Tibial nerve (tissue), 4 donors: ENCODE results near the gene TUBB1. TPM values are rescaled to one million over a fixed set of nuclear protein-coding genes. Genes with fewer than 3 reads are reported as not detected.

ENCODE experiments used
- DNase-seq, 2 donors: peaks; one replicate each; pipeline ENCODE4 v3.0.0-alpha.2; 2019; ENCODE audit warnings: low spot score in 2 of 2
- H3K27ac ChIP-seq, 4 donors: fragments of 200-600 bp; sonication (generic) in 3 of 4; one replicate each; pipeline ENCODE4 v1.5.1; 2017 to 2019; ENCODE audit warnings: mild to moderate bottlenecking in 1 of 4
- H3K27me3 ChIP-seq, 2 donors: fragments of 200-600 bp; sonication (generic) in 1 of 2; one replicate each; pipeline versions ENCODE4 v1.5.1 to v1.6.0; 2017 to 2019
- H3K36me3 ChIP-seq, 3 donors: fragments of 200-600 bp; sonication (generic); one replicate each; pipeline ENCODE4 v1.5.1; 2018 to 2019
- H3K4me1 ChIP-seq, 4 donors: fragments of 200-600 bp; sonication (generic) in 3 of 4; one replicate each; pipeline ENCODE4 v1.5.1; 2017 to 2019
- H3K4me3 ChIP-seq, 4 donors: fragments of 200-600 bp; sonication (generic) in 3 of 4; one replicate each; pipeline ENCODE4 v1.5.1; 2017 to 2019; ENCODE audit warnings: mild to moderate bottlenecking in 1 of 4, moderate library complexity in 1 of 4
- H3K9me3 ChIP-seq, 4 donors: fragments of 200-600 bp; sonication (generic) in 3 of 4; one replicate each; pipeline ENCODE4 v1.5.1; 2017 to 2019
- EP300 ChIP-seq, 2 donors: sonication (generic); formaldehyde crosslinking; IDR thresholded peaks; one replicate each; pipeline ENCODE4 v1.6.1; 2017; ENCODE audit warnings: antibody characterized with exemption in 2 of 2, mild to moderate bottlenecking in 1 of 2
- POLR2A ChIP-seq, 2 donors: fragments of 450-650 bp; IDR thresholded peaks; one replicate each; pipeline ENCODE4 v1.6.1; 2017; ENCODE audit warnings: antibody characterized with exemption in 2 of 2, mild to moderate bottlenecking in 2 of 2, moderate library complexity in 2 of 2
- WGBS, 2 donors: methylation state at CpG; one replicate each; pipeline ENCODE4 v1.1.5; 2018; 5-methylcytosine and 5-hydroxymethylcytosine counted together
- total RNA-seq, 4 donors: library from RNA; depleted of rRNA; stranded (reverse); fragments of >200 nt; gene quantifications; one replicate each; pipeline ENCODE4 v1.1.0, GENCODE V29; 2016
- TF ChIP-seq, protein P1 (sequence below), 5 experiments: fragments of 200-600 bp in 3 of 5; fragments of 450-650 bp in 2 of 5; sonication (generic) in 3 of 5; IDR thresholded peaks; one replicate each; pipeline ENCODE4 v1.5.1; 2016 to 2019; ENCODE audit warnings: antibody characterized with exemption in 5 of 5, mild to moderate bottlenecking in 3 of 5, moderate library complexity in 2 of 5

TUBB1 gene
- total RNA-seq, 4 donors from 2014 or later, result 0.21 to 0.60 (median 0.59) TPM; not detected in 1

DNA sequence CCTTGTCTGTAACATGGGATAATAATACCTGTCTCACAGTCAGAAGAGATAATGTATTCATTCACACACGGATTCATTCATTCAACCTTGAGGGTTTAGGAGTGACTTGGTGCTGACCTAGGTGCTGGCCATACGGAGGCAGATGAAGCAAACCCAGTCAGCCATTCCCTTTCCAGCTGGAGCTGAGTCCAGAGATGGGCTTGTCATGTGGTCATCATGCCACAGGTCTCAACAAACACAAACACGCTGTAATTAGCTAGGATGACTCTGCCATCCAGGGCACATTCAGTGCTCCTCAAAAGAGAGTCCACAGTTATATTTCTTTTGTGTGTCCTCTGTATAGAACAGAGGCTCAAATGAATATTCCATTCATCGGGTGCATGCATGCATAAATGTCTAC is 42.9 kb downstream of the TUBB1 start:
- Histone ChIP-seq H3K27ac (no peak overlapping the region), H3K27me3 (no peaks in the 10 kb centered on the region), H3K4me1 (peaks cover 0 to 7% (median 0%) of the 10 kb centered on the region in 4 donors), H3K36me3 (no peaks in the 10 kb centered on the region), H3K9me3 (no peaks in the 10 kb centered on the region), H3K4me3 (no peak overlapping the region)
- TF ChIP-seq EP300 (IDR thresholded peaks at IDR 0.05), result no peak
- TF ChIP-seq, protein P1, sequence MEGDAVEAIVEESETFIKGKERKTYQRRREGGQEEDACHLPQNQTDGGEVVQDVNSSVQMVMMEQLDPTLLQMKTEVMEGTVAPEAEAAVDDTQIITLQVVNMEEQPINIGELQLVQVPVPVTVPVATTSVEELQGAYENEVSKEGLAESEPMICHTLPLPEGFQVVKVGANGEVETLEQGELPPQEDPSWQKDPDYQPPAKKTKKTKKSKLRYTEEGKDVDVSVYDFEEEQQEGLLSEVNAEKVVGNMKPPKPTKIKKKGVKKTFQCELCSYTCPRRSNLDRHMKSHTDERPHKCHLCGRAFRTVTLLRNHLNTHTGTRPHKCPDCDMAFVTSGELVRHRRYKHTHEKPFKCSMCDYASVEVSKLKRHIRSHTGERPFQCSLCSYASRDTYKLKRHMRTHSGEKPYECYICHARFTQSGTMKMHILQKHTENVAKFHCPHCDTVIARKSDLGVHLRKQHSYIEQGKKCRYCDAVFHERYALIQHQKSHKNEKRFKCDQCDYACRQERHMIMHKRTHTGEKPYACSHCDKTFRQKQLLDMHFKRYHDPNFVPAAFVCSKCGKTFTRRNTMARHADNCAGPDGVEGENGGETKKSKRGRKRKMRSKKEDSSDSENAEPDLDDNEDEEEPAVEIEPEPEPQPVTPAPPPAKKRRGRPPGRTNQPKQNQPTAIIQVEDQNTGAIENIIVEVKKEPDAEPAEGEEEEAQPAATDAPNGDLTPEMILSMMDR (IDR thresholded peaks at IDR 0.05), result no peak
- TF ChIP-seq POLR2A (IDR thresholded peaks at IDR 0.05), result no peak
- no peak for DNase-seq
- 52 to 55% methylated on average over 4 of the region's 4 CpGs for WGBS, 2 donors

DNA sequence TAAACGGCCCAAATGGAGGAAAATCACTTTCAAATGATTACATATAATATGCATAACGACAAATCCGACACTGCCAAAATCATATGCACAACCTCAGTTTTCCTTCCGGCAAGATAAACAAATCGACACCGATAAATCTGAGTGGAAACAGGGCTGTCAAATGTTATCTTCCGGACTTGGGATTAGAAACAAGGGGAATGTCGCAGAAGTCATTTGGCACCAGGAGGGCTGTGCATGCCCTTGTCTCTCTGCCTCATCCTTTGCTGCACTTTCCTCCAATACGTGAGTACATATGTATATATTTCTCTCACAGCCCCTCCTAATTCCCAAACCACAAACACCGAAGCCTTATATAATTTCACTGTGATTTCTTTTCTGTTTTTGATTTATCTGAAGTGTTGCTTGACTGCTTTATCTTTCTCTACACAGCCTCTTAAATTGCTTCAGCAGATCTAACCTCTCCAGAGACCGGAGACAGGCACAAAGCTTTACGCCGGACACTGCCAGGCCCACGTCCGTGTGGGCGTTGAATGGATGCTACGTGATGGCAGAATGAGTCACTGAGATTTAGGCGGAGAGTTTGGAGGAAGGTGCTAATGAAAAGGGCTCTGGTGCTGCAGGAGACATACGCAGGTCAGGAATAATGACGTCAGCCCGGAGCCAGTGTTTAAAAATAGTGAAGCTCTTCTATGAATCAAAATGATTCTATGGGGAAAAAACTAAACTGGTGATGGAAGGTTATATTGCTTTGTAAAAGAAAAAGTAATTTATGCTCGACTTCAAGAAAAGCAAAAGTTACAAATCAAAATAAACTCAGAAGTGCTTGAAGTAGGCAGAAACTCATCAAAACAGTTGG is 44.4 kb downstream of the TUBB1 start:
- H3K27me3 ChIP-seq, result no peaks in the 10 kb centered on the region
- no peak for DNase-seq
- no peak overlapping the region for H3K27ac ChIP-seq
- peaks cover 0 to 7% (median 0%) of the 10 kb centered on the region in 4 donors for H3K4me1 ChIP-seq
- H3K4me3 ChIP-seq, result no peak overlapping the region
- H3K36me3 ChIP-seq, result no peaks in the 10 kb centered on the region
- no peaks in the 10 kb centered on the region for H3K9me3 ChIP-seq
- TF ChIP-seq, protein P1 (IDR thresholded peaks at IDR 0.05), result no peak
- TF ChIP-seq POLR2A (IDR thresholded peaks at IDR 0.05), result no peak
- TF ChIP-seq EP300 (IDR thresholded peaks at IDR 0.05), result no peak
- WGBS, 2 donors, result 40 to 46% methylated on average over 22 of the region's 22 CpGs

DNA sequence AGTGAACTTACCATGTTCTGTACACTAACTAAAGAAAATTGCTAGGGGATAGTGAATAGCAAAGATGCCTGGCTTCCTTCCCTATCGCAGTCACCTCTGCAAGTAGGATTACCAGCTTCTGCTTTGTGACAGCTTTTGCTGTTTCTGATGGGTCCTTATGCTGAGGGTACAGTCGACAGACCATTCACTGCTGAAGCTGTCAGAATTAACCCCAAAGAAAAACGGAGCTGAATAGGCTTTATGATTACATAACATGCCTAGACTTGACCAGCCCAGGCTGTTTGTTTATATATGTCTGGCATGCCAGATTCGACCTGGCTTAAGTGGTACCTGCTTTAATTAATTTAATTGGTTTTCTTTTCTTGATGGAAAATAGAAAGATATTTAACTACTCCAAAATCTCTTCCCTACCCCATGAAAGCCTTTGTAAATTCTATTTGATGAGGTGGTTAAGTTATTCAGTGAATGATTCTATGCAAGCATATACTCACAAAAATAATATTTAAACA is 45.0 kb downstream of the TUBB1 start:
- H3K4me1 ChIP-seq, result peaks cover 0 to 7% (median 0%) of the 10 kb centered on the region in 4 donors
- no peaks in the 10 kb centered on the region for H3K36me3 ChIP-seq
- no peak for DNase-seq
- no peaks in the 10 kb centered on the region for H3K27me3 ChIP-seq
- no peak for TF ChIP-seq EP300 (IDR thresholded peaks at IDR 0.05)
- TF ChIP-seq, protein P1 (IDR thresholded peaks at IDR 0.05), result no peak
- H3K9me3 ChIP-seq, result no peaks in the 10 kb centered on the region
- H3K4me3 ChIP-seq, result no peak overlapping the region
- no peak overlapping the region for H3K27ac ChIP-seq
- 47 to 54% methylated on average over 4 of the region's 4 CpGs for WGBS, 2 donors

DNA sequence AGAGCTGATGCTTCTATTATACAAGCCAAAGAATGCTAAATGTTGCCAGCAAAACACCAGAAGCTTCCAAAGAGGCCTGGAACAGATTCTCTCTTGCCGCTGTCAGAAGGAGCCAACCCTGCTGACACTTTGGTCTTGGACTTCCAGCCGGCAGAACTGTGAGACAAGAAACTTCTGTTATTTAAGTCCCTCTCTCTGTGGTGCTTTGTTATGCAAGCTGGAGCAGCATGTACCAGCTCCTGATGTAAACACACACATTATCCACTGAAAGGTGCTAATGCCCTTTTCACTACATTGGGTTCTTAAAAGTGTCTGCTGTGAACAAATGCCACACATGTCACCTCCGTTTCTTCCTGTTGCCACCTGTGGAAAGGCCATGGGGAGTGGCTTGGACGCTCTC is 49.3 kb downstream of the TUBB1 start:
- DNase-seq, result no peak
- Histone ChIP-seq H3K27me3 (no peaks in the 10 kb centered on the region), H3K27ac (no peak overlapping the region), H3K36me3 (no peaks in the 10 kb centered on the region), H3K4me3 (no peak overlapping the region), H3K9me3 (no peaks in the 10 kb centered on the region), H3K4me1 (peaks cover 0 to 4% (median 0%) of the 10 kb centered on the region in 4 donors)
- 70 to 79% methylated on average over 4 of the region's 4 CpGs for WGBS, 2 donors
- TF ChIP-seq POLR2A (IDR thresholded peaks at IDR 0.05) (no peak), EP300 (IDR thresholded peaks at IDR 0.05) (no peak)
- TF ChIP-seq, protein P1 (IDR thresholded peaks at IDR 0.05), result no peak

DNA sequence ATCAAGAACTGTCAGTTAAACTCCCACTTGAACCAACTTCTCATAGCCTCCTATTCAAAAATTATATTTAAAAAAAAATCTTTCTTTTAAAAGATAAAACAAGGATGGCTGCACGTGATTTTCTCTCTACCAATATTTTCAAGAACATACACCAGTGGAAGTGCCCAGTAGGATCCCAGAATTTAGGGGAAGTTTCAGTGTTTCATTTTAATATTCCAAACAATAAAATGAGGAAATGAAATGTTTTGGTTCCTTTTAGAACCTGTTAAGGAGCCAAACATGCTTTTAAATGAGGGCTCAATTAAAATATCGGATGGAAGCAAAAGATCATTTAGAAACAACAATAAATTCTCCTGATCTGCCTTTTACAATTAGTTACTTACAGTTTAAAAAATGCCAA is 49.8 kb downstream of the TUBB1 start:
- H3K36me3 ChIP-seq, result no peaks in the 10 kb centered on the region
- no peaks in the 10 kb centered on the region for H3K27me3 ChIP-seq
- DNase-seq, result no peak
- H3K4me1 ChIP-seq, result no peaks in the 10 kb centered on the region
- H3K4me3 ChIP-seq, result no peak overlapping the region
- TF ChIP-seq, protein P1 (IDR thresholded peaks at IDR 0.05), result no peak
- WGBS, 2 donors, result 37 to 54% methylated on average over 2 of the region's 2 CpGs
- no peak overlapping the region for H3K27ac ChIP-seq
- no peaks in the 10 kb centered on the region for H3K9me3 ChIP-seq
